Activated CD4-positive, alpha-beta T cell treated with anti-CD3 and anti-CD28 coated beads for 36 hours (primary cell): ENCODE results near the gene MAP3K21. TPM values are rescaled to one million over a fixed set of nuclear protein-coding genes. Genes with fewer than 3 reads are reported as not detected.

Experiments
- ATAC-seq: fragments of 200-7000 bp; cut with Tn5 transposase; one replicate; pipeline ENCODE4 v1.10.0; 2021; ENCODE audit warnings: mild to moderate bottlenecking, moderate library complexity
- CTCF ChIA-PET: fragments of 350-600 bp; sonication (Branson Sonifier 250); formaldehyde crosslinking; loops from one replicate; lab custom pipeline; 2021; ENCODE audit warnings: antibody characterized with exemption; lab: Charles Lee
- POLR2A ChIA-PET: fragments of 350-600 bp; sonication (Branson Sonifier 250); formaldehyde crosslinking; loops from one replicate; lab custom pipeline; 2021; ENCODE audit warnings: antibody characterized with exemption, inconsistent platforms; lab: Charles Lee
- DNase-seq: peaks from one replicate; pipeline ENCODE4 v3.0.0-alpha.2; 2020
- H3K27ac Mint-ChIP-seq: one replicate; pipeline ENCODE4 v1.8.0; 2021; ENCODE audit warnings: mixed read lengths
- H3K27me3 Mint-ChIP-seq: one replicate; pipeline ENCODE4 v1.8.0; 2021; ENCODE audit warnings: mixed read lengths
- H3K36me3 Mint-ChIP-seq: one replicate; pipeline ENCODE4 v1.8.0; 2021; ENCODE audit warnings: low read depth, mixed read lengths
- H3K4me1 Mint-ChIP-seq: one replicate; pipeline ENCODE4 v1.8.0; 2021; ENCODE audit warnings: mixed read lengths
- H3K4me3 Mint-ChIP-seq: one replicate; pipeline ENCODE4 v1.8.0; 2021; ENCODE audit warnings: mild to moderate bottlenecking, moderate library complexity, mixed read lengths
- H3K9me3 Mint-ChIP-seq: one replicate; pipeline ENCODE4 v1.8.0; 2021; ENCODE audit warnings: low read depth, mixed read lengths
- intact Hi-C, 2 experiments: fragments of 100-400 bp; cut with DNase I in 1 of 2; cut with micrococcal nuclease in 1 of 2; formaldehyde crosslinking; loops; one replicate each; pipeline versions ENCODE4 v1.14.2 to v1.15.1; 2022 to 2024; cut with DNase I, micrococcal nuclease
- total RNA-seq, 2 experiments: library from RNA; stranded (reverse); gene quantifications; one replicate each; pipeline ENCODE4 v1.2.3, GENCODE V29; 2021

MAP3K21 gene
- total RNA-seq, 2 experiments from 2014 or later = 3.0 to 3.1 TPM

GRCh38 chr1:233361876-233362275, 34.4 kb downstream of the MAP3K21 start:
- POLR2A ChIA-PET = no interaction called here
- H3K9me3 Mint-ChIP-seq = no peaks in the 10 kb centered on the region

GRCh38 chr1:233362743-233363142, 35.2 kb downstream of the MAP3K21 start:
- H3K36me3 Mint-ChIP-seq = no peaks in the 10 kb centered on the region
- no peaks in the 10 kb centered on the region for H3K9me3 Mint-ChIP-seq
- H3K27ac Mint-ChIP-seq = no peak overlapping the region
- ATAC-seq (no peak), DNase-seq (no peak)
- no peaks in the 10 kb centered on the region for H3K4me1 Mint-ChIP-seq
- intact Hi-C loops = loop anchor here in 1 of 2 experiments (10.0 kb wide), 1 partner anchor 702 kb away; no protein-coding TSS in a partner anchor
- ChIA-PET POLR2A (no interaction called here), CTCF (interaction anchor here (0.6 to 1.2 kb wide), 3 partner anchors 71 to 131 kb away, joined by 3 read pairs; no protein-coding TSS in a partner anchor)
- H3K27me3 Mint-ChIP-seq = peaks cover 5% of the 10 kb centered on the region
- no peak overlapping the region for H3K4me3 Mint-ChIP-seq

More at GRCh38 chr1:233361876-233362275, 34.4 kb downstream of the MAP3K21 start:
- DNase-seq (no peak), ATAC-seq (no peak)
- Mint-ChIP-seq H3K4me3 (no peak overlapping the region), H3K4me1 (peaks cover 5% of the 10 kb centered on the region), H3K27ac (no peak overlapping the region), H3K36me3 (no peaks in the 10 kb centered on the region), H3K27me3 (peaks cover 5% of the 10 kb centered on the region)
- CTCF ChIA-PET = interaction anchor here (0.5 to 1.2 kb wide), 3 partner anchors 27 to 594 kb away, joined by 3 read pairs; no protein-coding TSS in a partner anchor
- intact Hi-C loops = loop anchor here in 1 of 2 experiments (10.0 kb wide), 1 partner anchor 703 kb away; no protein-coding TSS in a partner anchor

- H3K4me1 Mint-ChIP-seq = no peaks in the 10 kb centered on the region
- ATAC-seq (no peak), DNase-seq (no peak)
- no peak overlapping the region for H3K4me3 Mint-ChIP-seq
- H3K36me3 Mint-ChIP-seq = no peaks in the 10 kb centered on the region
- H3K27me3 Mint-ChIP-seq = peaks cover 5% of the 10 kb centered on the region
- H3K27ac Mint-ChIP-seq = no peak overlapping the region
- intact Hi-C loops = loop anchor here in 1 of 2 experiments (1.0 to 10.0 kb wide), 3 partner anchors 59 to 701 kb away; no protein-coding TSS in a partner anchor
- CTCF ChIA-PET = interaction anchor here (0.6 to 2.0 kb wide), 7 partner anchors 15 to 1249 kb away, joined by 3 to 6 read pairs (median 4); no protein-coding TSS in a partner anchor
- POLR2A ChIA-PET = no interaction called here
- no peaks in the 10 kb centered on the region for H3K9me3 Mint-ChIP-seq
Measured at GRCh38 chr1:233364026-233364425, 36.5 kb downstream of the MAP3K21 start.

- ChIA-PET CTCF (interaction anchor here (0.8 to 2.0 kb wide), 6 partner anchors 11 to 822 kb away, joined by 3 to 5 read pairs (median 4); no protein-coding TSS in a partner anchor), POLR2A (no interaction called here)
- Mint-ChIP-seq H3K9me3 (no peaks in the 10 kb centered on the region), H3K4me1 (no peaks in the 10 kb centered on the region), H3K4me3 (no peak overlapping the region), H3K36me3 (no peaks in the 10 kb centered on the region), H3K27me3 (peaks cover 5% of the 10 kb centered on the region), H3K27ac (no peak overlapping the region)
- no peak for DNase-seq
- intact Hi-C loops = loop anchor here in 1 of 2 experiments (1.0 to 10.0 kb wide), 3 partner anchors 60 to 700 kb away; no protein-coding TSS in a partner anchor
- ATAC-seq = no peak
Measured at GRCh38 chr1:233364695-233365539, 37.4 kb downstream of the MAP3K21 start.

GRCh38 chr1:233366575-233366974, 39.1 kb downstream of the MAP3K21 start:
- Mint-ChIP-seq H3K9me3 (no peaks in the 10 kb centered on the region), H3K4me3 (no peak overlapping the region), H3K4me1 (no peaks in the 10 kb centered on the region), H3K27me3 (peaks cover 5% of the 10 kb centered on the region), H3K36me3 (no peaks in the 10 kb centered on the region), H3K27ac (no peak overlapping the region)
- intact Hi-C loops = loop anchor here in 1 of 2 experiments (10.0 kb wide), 1 partner anchor 698 kb away; no protein-coding TSS in a partner anchor
- POLR2A ChIA-PET = no interaction called here
- ATAC-seq = no peak
- DNase-seq = no peak
- CTCF ChIA-PET = interaction anchor here (0.6 to 1.6 kb wide), 4 partner anchors 27 to 700 kb away, joined by 3 to 8 read pairs (median 3); no protein-coding TSS in a partner anchor

GRCh38 chr1:233367057-233367803, 39.7 kb downstream of the MAP3K21 start:
- ATAC-seq = no peak

GRCh38 chr1:233368106-233368788, 40.7 kb downstream of the MAP3K21 start:
- DNase-seq = no peak
- Mint-ChIP-seq H3K27me3 (peaks cover 5% of the 10 kb centered on the region), H3K27ac (no peak overlapping the region), H3K36me3 (no peaks in the 10 kb centered on the region), H3K4me3 (no peak overlapping the region), H3K4me1 (no peaks in the 10 kb centered on the region), H3K9me3 (no peaks in the 10 kb centered on the region)
- intact Hi-C loops = loop anchor here in 1 of 2 experiments (10.0 kb wide), 1 partner anchor 697 kb away; no protein-coding TSS in a partner anchor
- POLR2A ChIA-PET = no interaction called here
- no peak for ATAC-seq
- CTCF ChIA-PET = no interaction called here

More at GRCh38 chr1:233367057-233367803, 39.7 kb downstream of the MAP3K21 start:
- Mint-ChIP-seq H3K27me3 (peaks cover 5% of the 10 kb centered on the region), H3K27ac (no peak overlapping the region), H3K4me1 (no peaks in the 10 kb centered on the region), H3K4me3 (no peak overlapping the region), H3K9me3 (no peaks in the 10 kb centered on the region), H3K36me3 (no peaks in the 10 kb centered on the region)
- intact Hi-C loops = loop anchor here in 1 of 2 experiments (10.0 kb wide), 1 partner anchor 698 kb away; no protein-coding TSS in a partner anchor
- ChIA-PET POLR2A (no interaction called here), CTCF (interaction anchor here (0.6 to 1.6 kb wide), 5 partner anchors 26 to 1717 kb away, joined by 3 to 8 read pairs (median 3); no protein-coding TSS in a partner anchor)
- no peak for DNase-seq

- intact Hi-C loops = loop anchor here in 1 of 2 experiments (10.0 kb wide), 1 partner anchor 696 kb away; no protein-coding TSS in a partner anchor
- POLR2A ChIA-PET = no interaction called here
- Mint-ChIP-seq H3K27ac (no peak overlapping the region), H3K9me3 (no peaks in the 10 kb centered on the region), H3K27me3 (peaks cover 5% of the 10 kb centered on the region), H3K4me3 (no peak overlapping the region), H3K36me3 (no peaks in the 10 kb centered on the region), H3K4me1 (no peaks in the 10 kb centered on the region)
- DNase-seq (no peak), ATAC-seq (no peak)
- CTCF ChIA-PET = interaction anchor here (0.6 kb wide), 1 partner anchor 297 kb away, joined by 3 read pairs; no protein-coding TSS in a partner anchor
Measured at GRCh38 chr1:233368789-233369130, 41.2 kb downstream of the MAP3K21 start.

GRCh38 chr1:233372218-233373120, 44.9 kb downstream of the MAP3K21 start:
- POLR2A ChIA-PET = no interaction called here
- CTCF ChIA-PET = interaction anchor here (1.0 to 1.7 kb wide), 2 partner anchors 11 to 68 kb away, joined by 4 to 8 read pairs; no protein-coding TSS in a partner anchor
- Mint-ChIP-seq H3K27ac (peak overlapping the region; percentile 29), H3K4me3 (no peak overlapping the region), H3K36me3 (no peaks in the 10 kb centered on the region), H3K4me1 (peaks cover 4% of the 10 kb centered on the region), H3K9me3 (no peaks in the 10 kb centered on the region), H3K27me3 (no peaks in the 10 kb centered on the region)
- intact Hi-C loops = no loop called here
- ATAC-seq = no peak
- no peak for DNase-seq

GRCh38 chr1:233373226-233373625, 45.7 kb downstream of the MAP3K21 start:
- ATAC-seq (no peak), DNase-seq (no peak)
- H3K27ac Mint-ChIP-seq = no peak overlapping the region
- no peaks in the 10 kb centered on the region for H3K9me3 Mint-ChIP-seq
- ChIA-PET CTCF (interaction anchor here (1.7 kb wide), 1 partner anchor 10 kb away, joined by 8 read pairs; no protein-coding TSS in a partner anchor), POLR2A (no interaction called here)
- no peaks in the 10 kb centered on the region for H3K36me3 Mint-ChIP-seq
- peaks cover 4% of the 10 kb centered on the region for H3K4me1 Mint-ChIP-seq
- H3K4me3 Mint-ChIP-seq = no peak overlapping the region
- intact Hi-C loops = no loop called here
- no peaks in the 10 kb centered on the region for H3K27me3 Mint-ChIP-seq
